ENCODE results near the gene ICAM2. TPM values are rescaled to one million over a fixed set of nuclear protein-coding genes. Genes with fewer than 3 reads are reported as not detected.

ICAM2 gene
- total and polyA plus RNA-seq, 9 donors: 6.8 to 34.2 (median 19.9) TPM

- WGBS, 3 donors: 27 to 35% (median 29%) methylated on average over 5 of the region's 5 CpGs
- H3K4me3 ChIP-seq: no peak overlapping the region
- no peaks in the 10 kb centered on the region for H3K9me3 ChIP-seq
- intact Hi-C loops (cut with DNase I): no loop called here
- TF ChIP-seq EP300 (IDR thresholded peaks at IDR 0.05): no peak
- TF ChIP-seq CTCF (IDR thresholded peaks at IDR 0.05): no peak
- TF ChIP-seq POLR2A (IDR thresholded peaks at IDR 0.05): no peak
- DNase-seq: peak in 1 of 5 donors; percentile 55
- no peaks in the 10 kb centered on the region for H3K36me3 ChIP-seq
- no peaks in the 10 kb centered on the region for H3K27me3 ChIP-seq
- H3K27ac ChIP-seq: no peak overlapping the region
- no peaks in the 10 kb centered on the region for H3K4me1 ChIP-seq (ENCODE audit: insufficient read depth)
Observed at GRCh38 chr17:64058621-64059020, 38.2 kb upstream of the ICAM2 start.

- H3K9me3 ChIP-seq: no peaks in the 10 kb centered on the region
- intact Hi-C loops (cut with DNase I): no loop called here
- WGBS, 3 donors: 87 to 91% (median 89%) methylated on average over 9 of the region's 9 CpGs
Observed at GRCh38 chr17:64057701-64058263, 37.3 kb upstream of the ICAM2 start.

GRCh38 chr17:64056269-64057005 is 36.0 kb upstream of the ICAM2 start:
- DNase-seq: no peak
- Histone ChIP-seq H3K27ac (no peak overlapping the region), H3K36me3 (no peaks in the 10 kb centered on the region), H3K27me3 (no peaks in the 10 kb centered on the region), H3K4me3 (no peak overlapping the region), H3K9me3 (no peaks in the 10 kb centered on the region), H3K4me1 (ENCODE audit: insufficient read depth) (no peaks in the 10 kb centered on the region)
- intact Hi-C loops (cut with DNase I): no loop called here
- 82 to 86% (median 86%) methylated on average over 12 of the region's 12 CpGs for WGBS, 3 donors
- TF ChIP-seq EP300 (IDR thresholded peaks at IDR 0.05) (no peak), CTCF (IDR thresholded peaks at IDR 0.05) (no peak), POLR2A (IDR thresholded peaks at IDR 0.05) (no peak)

More at GRCh38 chr17:64057701-64058263, 37.3 kb upstream of the ICAM2 start:
- TF ChIP-seq CTCF (IDR thresholded peaks at IDR 0.05): no peak
- no peak for TF ChIP-seq POLR2A (IDR thresholded peaks at IDR 0.05)
- no peak for TF ChIP-seq EP300 (IDR thresholded peaks at IDR 0.05)
- H3K4me1 ChIP-seq (ENCODE audit: insufficient read depth): no peaks in the 10 kb centered on the region
- no peaks in the 10 kb centered on the region for H3K27me3 ChIP-seq
- H3K27ac ChIP-seq: no peak overlapping the region
- no peaks in the 10 kb centered on the region for H3K36me3 ChIP-seq
- H3K4me3 ChIP-seq: no peak overlapping the region
- DNase-seq: no peak

GRCh38 chr17:64055183-64056142 is 35.0 kb upstream of the ICAM2 start:
- Histone ChIP-seq H3K36me3 (no peaks in the 10 kb centered on the region), H3K4me3 (no peak overlapping the region), H3K4me1 (ENCODE audit: insufficient read depth) (no peaks in the 10 kb centered on the region), H3K27me3 (no peaks in the 10 kb centered on the region), H3K9me3 (no peaks in the 10 kb centered on the region), H3K27ac (no peak overlapping the region)
- intact Hi-C loops (cut with DNase I): no loop called here
- TF ChIP-seq POLR2A (IDR thresholded peaks at IDR 0.05) (no peak), EP300 (IDR thresholded peaks at IDR 0.05) (no peak), CTCF (IDR thresholded peaks at IDR 0.05) (no peak)
- whole genome bisulfite sequencing, 3 donors: 88 to 93% (median 92%) methylated on average over 22 of the region's 22 CpGs
- DNase-seq: no peak

Data from ovary (tissue), 9 donors.